ENCODE results near the gene MT1M.

Gene MT1M

GRCh38 chr16:56593573-56594291 lies 38.7 kb upstream of the MT1M start:
- Histone ChIP-seq H3K27ac (no peak overlapping the region), H3K9ac (ENCODE audit: insufficient read length) (no peak overlapping the region), H3K9me3 (ENCODE audit: low read depth, low read length) (no peaks in the 10 kb centered on the region), H3K36me3 (ENCODE audit: insufficient read depth, low read length) (no peaks in the 10 kb centered on the region), H3K4me3 (no peak overlapping the region)
- TF ChIP-seq EZH2 (IDR thresholded peaks at IDR 0.05) (no peak), FOXP2 (optimal IDR thresholded peaks at IDR 0.05; ENCODE audit: control extremely low read depth, extremely low read length, insufficient read depth) (no peak), POLR2AphosphoS5 (IDR thresholded peaks at IDR 0.05; ENCODE audit: borderline replicate concordance, low read depth, low read length) (no peak)
- DNase-seq (ENCODE audit: low read depth, low spot score): no peak

- no peak for TF ChIP-seq EZH2 (IDR thresholded peaks at IDR 0.05)
- TF ChIP-seq POLR2AphosphoS5 (IDR thresholded peaks at IDR 0.05; ENCODE audit: borderline replicate concordance, low read depth, low read length): no peak
- TF ChIP-seq FOXP2 (optimal IDR thresholded peaks at IDR 0.05; ENCODE audit: control extremely low read depth, extremely low read length, insufficient read depth): no peak
- H3K27ac ChIP-seq: no peak overlapping the region
Measured at GRCh38 chr16:56594292-56594619, 38.2 kb upstream of the MT1M start.

GRCh38 chr16:56600398-56600999 lies 32.0 kb upstream of the MT1M start:
- no peaks in the 10 kb centered on the region for H3K36me3 ChIP-seq (ENCODE audit: insufficient read depth, low read length)
- TF ChIP-seq EZH2 (IDR thresholded peaks at IDR 0.05) (no peak), POLR2AphosphoS5 (IDR thresholded peaks at IDR 0.05; ENCODE audit: borderline replicate concordance, low read depth, low read length) (no peak), FOXP2 (optimal IDR thresholded peaks at IDR 0.05; ENCODE audit: control extremely low read depth, extremely low read length, insufficient read depth) (no peak)
- no peak overlapping the region for H3K9ac ChIP-seq (ENCODE audit: insufficient read length)
- DNase-seq (ENCODE audit: low read depth, low spot score): no peak
- H3K4me3 ChIP-seq: no peak overlapping the region
- H3K27ac ChIP-seq: no peak overlapping the region
- H3K9me3 ChIP-seq (ENCODE audit: low read depth, low read length): no peaks in the 10 kb centered on the region

More at GRCh38 chr16:56594292-56594619, 38.2 kb upstream of the MT1M start:
- no peaks in the 10 kb centered on the region for H3K9me3 ChIP-seq (ENCODE audit: low read depth, low read length)
- no peak overlapping the region for H3K9ac ChIP-seq (ENCODE audit: insufficient read length)
- no peak for DNase-seq (ENCODE audit: low read depth, low spot score)
- no peak overlapping the region for H3K4me3 ChIP-seq
- H3K36me3 ChIP-seq (ENCODE audit: insufficient read depth, low read length): no peaks in the 10 kb centered on the region

GRCh38 chr16:56601325-56601724 lies 31.1 kb upstream of the MT1M start:
- H3K27ac ChIP-seq: no peak overlapping the region
- no peak for TF ChIP-seq POLR2AphosphoS5 (IDR thresholded peaks at IDR 0.05; ENCODE audit: borderline replicate concordance, low read depth, low read length)
- no peak for TF ChIP-seq FOXP2 (optimal IDR thresholded peaks at IDR 0.05; ENCODE audit: control extremely low read depth, extremely low read length, insufficient read depth)
- no peak for TF ChIP-seq EZH2 (IDR thresholded peaks at IDR 0.05)
- H3K9me3 ChIP-seq (ENCODE audit: low read depth, low read length): no peaks in the 10 kb centered on the region
- H3K4me3 ChIP-seq: no peak overlapping the region
- H3K36me3 ChIP-seq (ENCODE audit: insufficient read depth, low read length): no peaks in the 10 kb centered on the region
- DNase-seq (ENCODE audit: low read depth, low spot score): no peak
- no peak overlapping the region for H3K9ac ChIP-seq (ENCODE audit: insufficient read length)

- DNase-seq (ENCODE audit: low read depth, low spot score): no peak
- Histone ChIP-seq H3K4me3 (no peak overlapping the region), H3K9ac (ENCODE audit: insufficient read length) (no peak overlapping the region), H3K36me3 (ENCODE audit: insufficient read depth, low read length) (no peaks in the 10 kb centered on the region), H3K9me3 (ENCODE audit: low read depth, low read length) (no peaks in the 10 kb centered on the region), H3K27ac (no peak overlapping the region)
- TF ChIP-seq FOXP2 (optimal IDR thresholded peaks at IDR 0.05; ENCODE audit: control extremely low read depth, extremely low read length, insufficient read depth) (no peak), EZH2 (IDR thresholded peaks at IDR 0.05) (no peak), POLR2AphosphoS5 (IDR thresholded peaks at IDR 0.05; ENCODE audit: borderline replicate concordance, low read depth, low read length) (no peak)
Measured at GRCh38 chr16:56603589-56603988, 28.9 kb upstream of the MT1M start.

- Histone ChIP-seq H3K36me3 (ENCODE audit: insufficient read depth, low read length) (no peaks in the 10 kb centered on the region), H3K9ac (ENCODE audit: insufficient read length) (no peak overlapping the region), H3K4me3 (no peak overlapping the region), H3K27ac (no peak overlapping the region), H3K9me3 (ENCODE audit: low read depth, low read length) (no peaks in the 10 kb centered on the region)
- TF ChIP-seq EZH2 (IDR thresholded peaks at IDR 0.05): no peak
- TF ChIP-seq FOXP2 (optimal IDR thresholded peaks at IDR 0.05; ENCODE audit: control extremely low read depth, extremely low read length, insufficient read depth): no peak
- no peak for TF ChIP-seq POLR2AphosphoS5 (IDR thresholded peaks at IDR 0.05; ENCODE audit: borderline replicate concordance, low read depth, low read length)
- no peak for DNase-seq (ENCODE audit: low read depth, low spot score)
Measured at GRCh38 chr16:56604966-56605365, 27.5 kb upstream of the MT1M start.

- Histone ChIP-seq H3K9ac (ENCODE audit: insufficient read length) (no peak overlapping the region), H3K36me3 (ENCODE audit: insufficient read depth, low read length) (no peaks in the 10 kb centered on the region), H3K9me3 (ENCODE audit: low read depth, low read length) (no peaks in the 10 kb centered on the region), H3K27ac (no peak overlapping the region), H3K4me3 (no peak overlapping the region)
- DNase-seq (ENCODE audit: low read depth, low spot score): no peak
- TF ChIP-seq EZH2 (IDR thresholded peaks at IDR 0.05) (no peak), FOXP2 (optimal IDR thresholded peaks at IDR 0.05; ENCODE audit: control extremely low read depth, extremely low read length, insufficient read depth) (no peak), POLR2AphosphoS5 (IDR thresholded peaks at IDR 0.05; ENCODE audit: borderline replicate concordance, low read depth, low read length) (no peak)
Measured at GRCh38 chr16:56605475-56605874, 27.0 kb upstream of the MT1M start.

GRCh38 chr16:56606071-56606475 lies 26.4 kb upstream of the MT1M start:
- no peak overlapping the region for H3K9ac ChIP-seq (ENCODE audit: insufficient read length)
- H3K4me3 ChIP-seq: no peak overlapping the region

More at GRCh38 chr16:56606071-56606475, 26.4 kb upstream of the MT1M start:
- Histone ChIP-seq H3K9me3 (ENCODE audit: low read depth, low read length) (no peaks in the 10 kb centered on the region), H3K27ac (no peak overlapping the region), H3K36me3 (ENCODE audit: insufficient read depth, low read length) (no peaks in the 10 kb centered on the region)
- no peak for DNase-seq (ENCODE audit: low read depth, low spot score)
- TF ChIP-seq EZH2 (IDR thresholded peaks at IDR 0.05) (no peak), FOXP2 (optimal IDR thresholded peaks at IDR 0.05; ENCODE audit: control extremely low read depth, extremely low read length, insufficient read depth) (no peak), POLR2AphosphoS5 (IDR thresholded peaks at IDR 0.05; ENCODE audit: borderline replicate concordance, low read depth, low read length) (no peak)
